Inflammatory macrophage treated with lipopolysaccharide for 1 hour (primary cell): ENCODE measurements around the gene PKP4.

Source experiments
- DNase-seq, 2 donors: peaks; one replicate each; pipeline ENCODE4 v3.0.0-alpha.2; 2020 to 2022

Gene PKP4

DNA sequence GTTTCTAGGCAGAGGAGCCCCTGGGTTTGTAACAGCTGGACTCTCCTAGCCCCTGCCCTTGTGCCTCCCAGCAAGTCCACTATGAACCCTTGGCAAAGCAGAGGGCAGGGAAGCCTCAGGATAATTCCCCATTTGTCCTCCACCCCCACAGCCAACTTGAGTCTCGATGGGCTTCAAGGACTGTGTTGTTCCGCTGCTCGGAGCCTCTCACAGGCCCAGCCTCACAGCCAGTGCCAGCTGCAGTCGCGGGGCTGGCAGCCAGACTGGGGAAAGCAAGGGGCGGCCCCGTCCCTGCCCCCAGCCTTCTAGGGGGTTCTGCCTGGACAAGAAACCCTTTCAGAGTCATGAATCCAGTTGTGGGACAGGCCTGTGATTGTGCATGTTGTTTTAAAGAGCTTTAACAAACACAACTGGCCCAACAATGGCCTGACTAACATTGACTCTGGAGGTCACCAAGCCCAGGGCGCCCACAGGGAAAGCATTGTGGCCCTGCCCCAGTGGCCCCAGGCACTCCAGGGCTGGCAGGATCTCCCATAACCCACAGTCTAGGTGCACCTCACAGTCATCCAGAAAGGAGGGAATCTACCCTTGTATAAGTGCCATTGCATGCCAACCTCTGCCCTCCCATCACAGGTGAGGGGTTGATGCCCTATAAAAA lies 266.6 kb downstream of the PKP4 start:
- DNase-seq = no peak

DNA sequence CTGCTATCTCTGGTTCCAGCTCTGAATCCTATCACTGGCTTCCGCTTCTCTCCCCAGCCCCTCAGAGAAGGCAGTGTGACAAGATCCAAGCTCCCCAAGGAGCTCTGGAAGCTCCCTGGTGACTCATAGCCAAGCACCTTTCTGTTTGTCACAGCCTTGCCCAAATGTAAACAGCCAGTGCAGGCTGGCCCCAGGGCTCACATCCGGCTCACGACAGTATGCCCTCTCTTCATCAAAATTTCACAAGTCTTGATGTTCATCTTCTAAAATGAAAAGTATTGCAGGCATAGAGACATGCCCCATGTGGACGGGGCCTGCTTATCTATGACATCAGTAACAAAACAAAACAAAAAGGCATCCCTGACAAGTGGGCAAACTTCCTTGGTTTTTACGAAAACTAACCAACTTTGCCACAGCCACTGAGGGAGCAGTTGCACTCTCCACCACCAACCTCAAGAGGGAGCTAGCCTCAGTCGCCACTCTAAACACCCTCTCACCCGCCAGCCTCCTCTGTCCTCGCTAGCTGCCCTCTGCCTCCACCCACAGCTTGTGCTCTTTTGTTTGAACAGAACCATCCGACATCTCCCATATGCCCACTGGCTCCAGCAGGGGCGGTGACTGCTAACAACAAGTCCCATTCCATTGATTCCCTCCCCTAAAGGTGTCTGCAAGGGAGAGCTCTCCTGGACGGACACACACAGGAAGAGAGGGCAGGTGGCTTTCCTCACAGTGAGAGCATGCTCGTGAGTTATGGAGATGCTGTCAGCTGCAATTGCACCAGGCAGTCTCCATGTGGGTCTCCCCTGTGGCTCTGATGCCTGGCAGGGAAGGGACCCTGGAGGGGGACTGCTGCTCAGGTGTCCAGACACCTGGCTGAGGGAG lies 267.4 kb downstream of the PKP4 start:
- DNase-seq = no peak

DNA sequence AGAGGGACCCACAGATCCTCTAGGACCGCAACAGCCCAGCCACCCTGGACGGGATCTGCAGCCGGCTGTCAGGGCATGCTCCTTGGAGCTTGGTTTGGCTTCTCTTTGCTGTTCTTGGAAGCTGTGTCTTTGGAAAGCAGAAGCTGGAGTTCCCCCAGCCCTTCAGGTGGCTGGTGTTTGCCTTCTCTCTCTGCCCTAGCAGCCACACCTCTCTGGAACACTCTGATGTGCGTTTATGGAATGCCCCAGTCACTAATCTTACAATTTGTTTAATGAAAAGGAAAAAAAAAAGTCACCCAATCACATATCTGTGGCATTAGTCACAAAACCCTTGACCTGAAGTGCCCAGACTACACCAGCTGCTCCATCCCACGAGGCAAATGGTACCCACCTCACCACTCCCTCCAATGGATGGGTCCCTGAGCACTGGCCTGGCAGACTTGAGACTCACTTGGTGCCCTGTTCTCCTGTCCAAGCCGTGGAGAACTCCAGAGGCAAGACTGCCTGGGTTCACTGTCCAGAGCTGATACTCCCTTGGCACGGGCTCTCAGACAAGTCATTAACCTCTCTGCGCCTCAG lies 268.1 kb downstream of the PKP4 start:
- DNase-seq = no peak

DNA sequence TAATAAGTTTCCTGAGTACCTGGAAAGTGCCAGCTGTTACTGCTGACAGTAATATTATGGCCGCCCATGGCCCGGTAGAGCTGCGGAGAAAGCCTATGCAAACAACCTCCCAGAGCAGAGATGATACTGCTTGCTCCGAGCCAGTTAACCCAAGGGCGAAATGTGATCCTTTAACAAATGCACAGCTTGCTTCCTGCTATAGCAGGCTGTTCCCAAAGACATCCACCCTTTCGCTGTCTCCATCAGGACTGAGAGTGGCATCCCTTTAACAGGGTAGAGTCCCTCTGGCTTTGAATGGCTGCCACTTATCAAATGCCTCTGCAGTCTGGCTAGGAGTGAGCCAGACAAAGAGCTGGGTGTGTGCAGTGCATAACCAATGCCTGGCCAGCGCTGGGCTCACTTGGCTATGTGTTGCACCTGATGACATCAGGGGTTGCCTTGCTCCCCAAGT lies 268.7 kb downstream of the PKP4 start:
- DNase-seq = no peak

DNA sequence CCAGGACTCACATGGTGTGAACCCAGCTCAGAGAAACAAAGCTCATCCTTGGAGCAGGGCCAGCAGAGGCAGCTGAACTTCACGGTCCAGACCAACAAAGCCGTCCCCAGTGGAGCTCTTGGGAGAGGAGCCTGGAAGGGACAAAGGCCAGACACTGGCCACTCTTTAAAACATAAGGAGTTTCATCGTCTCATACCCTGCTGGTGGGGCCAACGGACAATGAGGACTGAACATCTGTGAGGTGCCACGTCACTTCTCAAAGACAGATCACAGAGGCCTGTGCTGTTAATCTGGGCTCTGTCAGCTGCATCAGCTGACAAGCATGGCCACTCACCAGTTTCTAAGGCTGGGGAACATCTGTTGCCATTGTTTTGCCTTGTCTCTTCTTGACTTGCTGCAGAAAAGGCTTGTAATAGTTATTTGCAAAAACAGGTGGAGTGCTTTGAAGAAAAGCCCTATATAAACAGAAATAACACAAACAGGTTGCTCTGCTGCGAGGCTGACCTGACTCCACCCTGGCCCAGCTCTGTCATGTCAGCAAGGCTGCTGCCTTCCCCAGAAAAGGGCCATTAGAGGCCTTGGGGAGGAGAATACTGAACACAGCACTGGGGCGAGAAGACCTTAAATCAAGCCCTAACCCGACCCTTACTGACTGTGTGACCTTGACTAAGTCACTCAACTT lies 270.3 kb downstream of the PKP4 start:
- DNase-seq = no peak

DNA sequence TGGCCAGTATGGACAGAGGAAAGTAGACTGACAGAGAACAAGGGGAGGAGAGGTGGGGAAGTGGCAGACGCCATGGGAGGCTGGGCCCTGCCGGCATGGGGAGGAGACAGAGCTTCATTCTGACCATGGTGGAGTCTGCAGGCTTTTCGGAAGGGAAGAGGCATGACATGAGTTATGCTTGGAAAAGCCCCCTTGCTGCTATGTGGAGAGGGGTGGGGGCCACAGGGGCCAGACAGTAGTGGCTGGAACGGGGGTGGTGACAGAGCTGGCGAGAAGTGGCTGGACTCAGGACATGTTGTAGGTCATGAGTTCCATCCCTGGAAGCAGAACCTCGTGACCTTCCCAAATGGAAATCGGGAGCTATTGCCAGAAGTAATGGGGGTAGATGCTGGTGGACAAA lies 271.7 kb downstream of the PKP4 start:
- DNase-seq = no peak

DNA sequence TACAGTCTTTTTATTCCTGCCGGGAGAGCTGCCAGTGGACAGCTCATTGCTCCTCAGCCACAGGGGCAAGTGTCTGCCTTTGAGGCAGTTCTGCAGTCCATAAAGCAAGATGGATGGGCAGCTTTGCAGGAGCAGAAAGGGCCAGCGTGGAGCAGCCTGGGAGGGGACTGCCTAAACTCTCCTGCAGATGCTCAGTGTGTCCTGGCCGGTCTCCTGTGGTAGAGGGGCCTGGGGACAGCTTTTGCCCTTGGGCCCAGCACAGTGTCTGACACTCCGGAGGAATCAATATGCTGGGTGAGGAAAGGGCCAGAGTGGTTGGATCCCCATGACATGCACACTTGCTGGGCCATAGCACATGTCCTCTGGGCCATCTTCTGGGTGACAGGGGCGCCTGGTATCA lies 272.7 kb downstream of the PKP4 start:
- DNase-seq = no peak

DNA sequence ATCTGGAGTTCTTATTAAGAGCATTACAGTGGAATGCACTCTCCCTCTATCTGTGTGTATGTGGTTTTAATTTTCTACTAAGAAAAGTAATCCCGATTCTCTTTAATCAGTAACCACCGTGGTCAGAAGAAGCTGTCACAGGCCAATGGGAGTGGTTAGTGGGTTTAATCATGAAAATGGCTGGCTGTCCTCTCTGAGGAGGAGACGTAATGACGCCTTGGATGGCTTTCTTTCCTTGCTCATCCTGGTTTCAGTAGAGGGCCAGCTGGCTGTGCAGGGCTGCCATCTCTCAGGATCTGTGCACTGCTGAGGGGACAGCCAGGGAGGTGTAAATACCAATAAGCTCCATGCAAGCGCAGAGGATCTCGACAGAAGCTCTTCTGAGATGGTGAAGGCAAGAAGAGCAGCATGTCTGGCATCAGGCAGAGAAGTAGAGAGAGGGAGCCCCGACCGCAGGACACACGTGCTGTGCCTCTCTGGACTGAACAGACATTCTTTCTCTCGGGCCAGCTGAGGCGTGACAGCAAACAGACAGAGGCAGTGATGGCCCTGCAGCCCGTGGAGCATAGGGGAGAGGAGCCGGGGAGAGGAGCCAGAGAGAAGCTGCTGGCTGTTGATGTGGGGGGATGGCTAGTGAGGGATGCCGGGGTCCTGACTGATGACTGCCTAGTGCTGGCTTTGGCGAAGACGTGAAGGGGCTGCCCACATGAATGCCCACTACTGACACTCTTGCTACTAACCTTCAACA lies 273.3 kb downstream of the PKP4 start:
- no peak for DNase-seq

DNA sequence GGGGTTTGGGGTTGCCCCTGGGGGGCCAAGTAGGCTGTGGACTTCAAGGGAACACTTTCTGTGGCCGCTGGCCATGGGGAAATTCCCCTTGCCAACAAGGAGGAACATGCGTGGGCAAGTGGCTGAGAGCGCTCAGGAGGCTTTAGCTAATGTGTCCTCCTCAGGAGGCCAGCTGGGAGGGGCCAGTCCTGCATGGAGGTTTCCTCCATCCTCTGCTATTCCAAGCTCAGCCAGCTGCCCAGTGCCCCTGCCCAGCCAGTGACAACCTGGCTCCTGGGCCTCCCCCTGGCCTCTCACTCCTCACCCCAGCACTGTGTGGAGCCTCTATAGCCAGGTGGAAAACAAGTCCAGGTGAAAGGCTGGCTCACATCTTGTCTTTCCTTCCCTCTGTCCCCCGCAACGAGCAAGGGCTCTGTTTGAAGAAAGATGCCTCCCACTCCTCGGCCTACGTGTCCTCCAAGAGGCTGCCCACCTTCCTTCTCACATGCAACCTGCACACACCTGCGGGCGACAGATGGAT lies 273.9 kb downstream of the PKP4 start:
- DNase-seq = peak in 1 of 2 donors; percentile 8

DNA sequence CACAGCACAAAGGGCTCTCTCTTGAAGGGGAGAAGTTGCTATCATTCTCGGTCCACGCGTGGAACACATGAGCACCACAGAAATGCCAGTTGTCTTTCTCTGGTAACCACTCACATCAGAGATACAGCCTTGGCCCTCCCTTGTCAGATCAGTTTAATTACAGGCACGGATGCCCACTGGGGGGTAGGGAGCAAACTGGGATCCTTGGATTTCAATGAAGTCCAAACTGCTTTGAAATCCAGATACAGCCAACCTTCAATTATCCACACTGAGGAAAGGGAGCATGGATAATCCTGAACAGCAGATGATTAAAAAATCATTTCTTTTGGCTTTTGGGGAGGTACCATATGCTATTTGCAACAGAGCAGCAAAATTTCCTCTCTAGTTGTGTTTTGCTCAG lies 274.6 kb downstream of the PKP4 start:
- no peak for DNase-seq
